Keratinocyte (primary cell): Measurements from ENCODE around the gene TM7SF3. TPM values are rescaled to one million over a fixed set of nuclear protein-coding genes. Genes with fewer than 3 reads are reported as not detected.

Experiments
- DNase-seq: peaks from one replicate; pipeline ENCODE4 v3.0.0-alpha.2; 2011; ENCODE audit warnings: low read depth, missing footprints, low spot score
- FAIRE-seq: peaks from 2 replicates; lab custom pipeline; 2011; peaks lifted over from hg19 to GRCh38; lab: Jason Lieb, UNC
- H2AFZ ChIP-seq: 2 replicates; pipeline ENCODE4 v1.6.0; 2012; ENCODE audit warnings: low read length, control low read depth, inconsistent platforms; ENCODE audit not compliant: control insufficient read depth
- H3K27ac ChIP-seq: 2 replicates; pipeline ENCODE4 v1.5.1; 2011; ENCODE audit warnings: low read length; ENCODE audit not compliant: control insufficient read depth, insufficient read depth
- H3K27me3 ChIP-seq: 3 replicates; pipeline ENCODE4 v1.6.0; 2011; ENCODE audit warnings: low read length; ENCODE audit not compliant: control insufficient read depth, insufficient read depth; ENCODE audit errors: extremely low read depth
- H3K36me3 ChIP-seq, 2 experiments: 2 replicates in 1 of 2; 3 replicates in 1 of 2; pipeline ENCODE4 v1.5.1; 2011; ENCODE audit warnings: low read length in 2 of 2, mild to moderate bottlenecking in 1 of 2; ENCODE audit not compliant: control insufficient read depth in 2 of 2, insufficient read depth in 2 of 2; ENCODE audit errors: extremely low read depth in 1 of 2
- H3K4me1 ChIP-seq: 3 replicates; pipeline ENCODE4 v1.5.1; 2011; ENCODE audit warnings: low read length; ENCODE audit not compliant: control insufficient read depth, insufficient read depth; ENCODE audit errors: extremely low read depth
- H3K4me2 ChIP-seq: 3 replicates; pipeline ENCODE4 v1.6.0; 2011; ENCODE audit warnings: low read depth, low read length; ENCODE audit not compliant: control insufficient read depth, insufficient read depth; ENCODE audit errors: extremely low read depth
- H3K4me3 ChIP-seq, 3 experiments: fragments of 200-600 bp in 1 of 3; sonication (generic) in 1 of 3; 2 replicates in 2 of 3; 3 replicates in 1 of 3; pipeline ENCODE4 v1.5.1; 2011 to 2016; ENCODE audit warnings: low read length in 3 of 3, mild to moderate bottlenecking in 3 of 3, control low read depth in 2 of 3, inconsistent platforms in 1 of 3, low read depth in 1 of 3, mixed read lengths in 1 of 3, mixed run types in 1 of 3, moderate library complexity in 1 of 3; ENCODE audit not compliant: control insufficient read depth in 2 of 3, insufficient read depth in 2 of 3; ENCODE audit errors: extremely low read depth in 1 of 3
- H3K79me2 ChIP-seq: 2 replicates; pipeline ENCODE4 v1.6.0; 2012; ENCODE audit warnings: low read length; ENCODE audit not compliant: control insufficient read depth, insufficient read depth
- H3K9ac ChIP-seq: 3 replicates; pipeline ENCODE4 v1.6.0; 2011; ENCODE audit warnings: low read length; ENCODE audit not compliant: control insufficient read depth, insufficient read depth; ENCODE audit errors: extremely low read depth
- H3K9me1 ChIP-seq: 3 replicates; pipeline ENCODE4 v1.6.0; 2011; ENCODE audit warnings: low read length; ENCODE audit not compliant: control insufficient read depth, insufficient read depth; ENCODE audit errors: extremely low read depth
- H3K9me3 ChIP-seq: 2 replicates; pipeline ENCODE4 v1.5.1; 2012; ENCODE audit warnings: low read depth, low read length; ENCODE audit not compliant: control insufficient read depth
- H4K20me1 ChIP-seq: 3 replicates; pipeline ENCODE4 v1.6.0; 2011; ENCODE audit warnings: low read length; ENCODE audit not compliant: control insufficient read depth, insufficient read depth; ENCODE audit errors: extremely low read depth
- EZH2 ChIP-seq: IDR thresholded peaks from one replicate; pipeline ENCODE4 v1.6.1; 2012; ENCODE audit warnings: inconsistent platforms, mild to moderate bottlenecking, low read length, moderate library complexity
- dilution Hi-C: fragments of 300-500 bp; cut with MboI; formaldehyde crosslinking; loops from one replicate; pipeline ENCODE4 v1.7.0; 2020; ENCODE audit warnings: low sequenced_read_pairs; ENCODE audit not compliant: extremely low pct_ligation_motif_present
- polyA plus RNA-seq, 5 experiments: library from polyadenylated mRNA; depleted of rRNA in 3 of 5; stranded (reverse) in 3 of 5; stranded (forward) in 1 of 5; unstranded in 1 of 5; fragments of >200 nt; gene quantifications; 1 replicate in 1 of 5; 2 replicates in 3 of 5; 3 replicates in 1 of 5; pipeline versions ENCODE4 v1.2.1 to v1.2.3, GENCODE V29; 2011 to 2012; ENCODE audit warnings: missing spikeins in 2 of 5, low read depth in 1 of 5, low replicate concordance in 1 of 5
- TF ChIP-seq, protein P1 (sequence below), 3 experiments: IDR thresholded peaks in 1 of 3; conservative IDR thresholded peaks in 1 of 3; optimal IDR thresholded peaks in 1 of 3; 2 replicates in 2 of 3; 3 replicates in 1 of 3; pipeline versions ENCODE3 to v1.5.1; 2011; ENCODE audit warnings: low read length in 3 of 3, mild to moderate bottlenecking in 3 of 3, moderate library complexity in 2 of 3, control low read depth in 1 of 3, inconsistent platforms in 1 of 3; ENCODE audit not compliant: insufficient read depth in 2 of 3; ENCODE audit errors: extremely low read depth in 1 of 3

The TM7SF3 gene
- polyA plus RNA-seq, 1 donor (not counting 4 experiments of a cell fraction or from before 2014, with no cell fraction given), result 407 TPM

DNA sequence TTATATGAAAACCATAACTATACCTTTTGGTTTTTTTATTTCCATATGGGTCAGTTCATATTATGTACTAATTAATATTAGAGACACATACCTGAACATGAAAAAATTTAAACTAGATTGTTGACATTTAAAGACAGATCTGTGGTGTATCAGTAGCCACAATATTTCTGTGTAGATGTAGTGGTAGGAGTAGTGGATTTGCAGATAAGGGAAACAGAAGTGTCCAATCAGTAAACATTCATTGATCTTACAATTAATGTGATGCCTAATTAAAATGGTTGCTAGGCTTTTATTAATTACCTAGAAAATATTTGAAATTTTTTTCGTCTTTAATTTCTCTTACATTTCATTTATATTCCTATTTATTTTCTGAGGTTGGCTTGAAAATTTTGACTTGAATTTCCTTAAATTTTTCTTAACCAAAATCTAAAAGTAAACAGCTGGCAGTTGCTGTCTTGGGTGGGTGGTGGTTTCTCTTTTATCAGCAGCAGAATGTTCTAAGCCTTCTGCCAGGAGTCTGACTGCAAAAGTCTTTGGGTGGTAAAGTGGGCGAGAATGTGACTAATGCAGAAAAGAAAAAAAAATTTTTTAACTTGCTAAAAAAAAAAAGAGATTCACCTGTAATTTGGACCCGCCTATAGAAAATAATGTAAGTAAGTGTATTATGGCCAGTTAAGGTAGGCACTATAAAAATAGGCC, 73.5 kb downstream of the TM7SF3 start:
- H2AFZ ChIP-seq, result no peak overlapping the region
- H3K27ac ChIP-seq, result no peak overlapping the region
- no peaks in the 10 kb centered on the region for H4K20me1 ChIP-seq
- no peaks in the 10 kb centered on the region for H3K27me3 ChIP-seq
- no peaks in the 10 kb centered on the region for H3K9me1 ChIP-seq
- H3K36me3 ChIP-seq, result no peaks in the 10 kb centered on the region
- TF ChIP-seq EZH2, result no peak
- TF ChIP-seq, protein P1, sequence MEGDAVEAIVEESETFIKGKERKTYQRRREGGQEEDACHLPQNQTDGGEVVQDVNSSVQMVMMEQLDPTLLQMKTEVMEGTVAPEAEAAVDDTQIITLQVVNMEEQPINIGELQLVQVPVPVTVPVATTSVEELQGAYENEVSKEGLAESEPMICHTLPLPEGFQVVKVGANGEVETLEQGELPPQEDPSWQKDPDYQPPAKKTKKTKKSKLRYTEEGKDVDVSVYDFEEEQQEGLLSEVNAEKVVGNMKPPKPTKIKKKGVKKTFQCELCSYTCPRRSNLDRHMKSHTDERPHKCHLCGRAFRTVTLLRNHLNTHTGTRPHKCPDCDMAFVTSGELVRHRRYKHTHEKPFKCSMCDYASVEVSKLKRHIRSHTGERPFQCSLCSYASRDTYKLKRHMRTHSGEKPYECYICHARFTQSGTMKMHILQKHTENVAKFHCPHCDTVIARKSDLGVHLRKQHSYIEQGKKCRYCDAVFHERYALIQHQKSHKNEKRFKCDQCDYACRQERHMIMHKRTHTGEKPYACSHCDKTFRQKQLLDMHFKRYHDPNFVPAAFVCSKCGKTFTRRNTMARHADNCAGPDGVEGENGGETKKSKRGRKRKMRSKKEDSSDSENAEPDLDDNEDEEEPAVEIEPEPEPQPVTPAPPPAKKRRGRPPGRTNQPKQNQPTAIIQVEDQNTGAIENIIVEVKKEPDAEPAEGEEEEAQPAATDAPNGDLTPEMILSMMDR (optimal IDR thresholded peaks at IDR 0.05 in 1 of 3, IDR thresholded peaks at IDR 0.05 in 1 of 3, conservative IDR thresholded peaks at IDR 0.05 in 1 of 3; ENCODE audit: extremely low read depth in 1 of 3, insufficient read depth in 2 of 3, low read length in 3 of 3), result no peak
- peak overlapping the region; percentile 90 for H3K4me2 ChIP-seq
- DNase-seq, result no peak
- no peaks in the 10 kb centered on the region for H3K9me3 ChIP-seq
- dilution Hi-C loops, result no loop called here
- peak overlapping the region; percentile 20 for H3K9ac ChIP-seq
- peaks cover 16% of the 10 kb centered on the region for H3K4me1 ChIP-seq
- H3K4me3 ChIP-seq, result peak overlapping the region in 2 of 3 experiments; percentile 27 to 44
- peaks cover 92% of the 10 kb centered on the region for H3K79me2 ChIP-seq
- no peak for FAIRE-seq

DNA sequence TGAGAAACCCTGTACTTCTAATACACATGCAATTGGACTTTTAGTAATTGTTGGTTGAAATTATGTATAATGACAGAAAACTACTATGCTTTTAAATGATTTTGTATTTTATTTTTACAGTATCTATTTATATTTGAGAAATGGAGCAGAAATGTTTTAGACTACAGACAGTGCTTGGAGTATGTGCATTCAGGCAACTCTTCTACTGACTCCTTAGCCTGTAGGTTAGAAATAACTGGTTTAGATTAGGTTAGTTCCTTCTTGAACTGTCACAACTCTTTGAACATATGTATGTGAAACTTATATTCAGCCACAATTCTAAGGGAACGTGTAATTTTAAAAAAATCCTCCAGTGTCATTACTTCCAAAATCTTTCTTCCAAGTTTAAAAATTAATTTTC, 74.2 kb downstream of the TM7SF3 start:
- Histone ChIP-seq H3K27me3 (no peaks in the 10 kb centered on the region), H3K9me1 (no peaks in the 10 kb centered on the region), H4K20me1 (no peaks in the 10 kb centered on the region), H3K36me3 (peaks cover 1 to 2% of the 10 kb centered on the region in 2 experiments), H3K9ac (peak overlapping the region; percentile 97), H2AFZ (no peak overlapping the region), H3K27ac (peak overlapping the region; percentile 93), H3K9me3 (no peaks in the 10 kb centered on the region), H3K4me2 (peak overlapping the region; percentile 90), H3K79me2 (peaks cover 91% of the 10 kb centered on the region), H3K4me3 (peak overlapping the region; percentile 96 to 100 (median 97)), H3K4me1 (peaks cover 20% of the 10 kb centered on the region)
- FAIRE-seq (no peak), DNase-seq (no peak)
- TF ChIP-seq, protein P1 (optimal IDR thresholded peaks at IDR 0.05 in 1 of 3, IDR thresholded peaks at IDR 0.05 in 1 of 3, conservative IDR thresholded peaks at IDR 0.05 in 1 of 3; ENCODE audit: extremely low read depth in 1 of 3, insufficient read depth in 2 of 3, low read length in 3 of 3), result no peak
- no peak for TF ChIP-seq EZH2
- dilution Hi-C loops, result no loop called here
